ENCODE data around the gene FGD2. TPM values are rescaled to one million over a fixed set of nuclear protein-coding genes. Genes with fewer than 3 reads are reported as not detected.

Gene FGD2
- total and polyA plus RNA-seq, 10 of the 15 experiments (the other 5 are each of a cell fraction or from before 2014, with no cell fraction given), result 5.2 to 88.1 (median 33.2) TPM

DNA sequence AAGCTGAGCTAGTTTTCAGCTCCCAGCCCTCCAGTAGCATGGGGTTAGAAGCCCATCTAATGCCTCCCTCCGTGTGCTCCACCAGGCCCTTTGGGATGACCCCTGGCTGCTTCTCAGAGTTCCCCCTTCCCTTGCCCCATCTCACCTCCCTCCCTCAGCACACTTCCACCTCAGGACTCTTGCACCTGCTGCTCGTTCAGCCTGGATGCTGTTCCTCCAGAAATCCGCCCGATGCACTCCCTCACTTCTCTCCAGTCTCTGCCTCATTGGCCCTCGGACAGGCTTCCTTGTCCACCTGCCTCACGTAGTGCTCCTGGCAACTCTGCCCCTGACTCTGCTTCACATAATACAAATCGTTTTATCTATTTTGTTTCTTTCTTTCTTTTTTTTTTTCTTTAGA is 26.8 kb downstream of the FGD2 start (continued):
- TF ChIP-seq ZZZ3 (IDR thresholded peaks at IDR 0.05; ENCODE audit: control insufficient read depth, insufficient read length, low read depth), result no peak
- no peak for TF ChIP-seq IKZF2 (IDR thresholded peaks at IDR 0.05)
- TF ChIP-seq ZBTB4 (CRISPR knock-in tag; IDR thresholded peaks at IDR 0.05), result no peak
- TF ChIP-seq, protein P1, sequence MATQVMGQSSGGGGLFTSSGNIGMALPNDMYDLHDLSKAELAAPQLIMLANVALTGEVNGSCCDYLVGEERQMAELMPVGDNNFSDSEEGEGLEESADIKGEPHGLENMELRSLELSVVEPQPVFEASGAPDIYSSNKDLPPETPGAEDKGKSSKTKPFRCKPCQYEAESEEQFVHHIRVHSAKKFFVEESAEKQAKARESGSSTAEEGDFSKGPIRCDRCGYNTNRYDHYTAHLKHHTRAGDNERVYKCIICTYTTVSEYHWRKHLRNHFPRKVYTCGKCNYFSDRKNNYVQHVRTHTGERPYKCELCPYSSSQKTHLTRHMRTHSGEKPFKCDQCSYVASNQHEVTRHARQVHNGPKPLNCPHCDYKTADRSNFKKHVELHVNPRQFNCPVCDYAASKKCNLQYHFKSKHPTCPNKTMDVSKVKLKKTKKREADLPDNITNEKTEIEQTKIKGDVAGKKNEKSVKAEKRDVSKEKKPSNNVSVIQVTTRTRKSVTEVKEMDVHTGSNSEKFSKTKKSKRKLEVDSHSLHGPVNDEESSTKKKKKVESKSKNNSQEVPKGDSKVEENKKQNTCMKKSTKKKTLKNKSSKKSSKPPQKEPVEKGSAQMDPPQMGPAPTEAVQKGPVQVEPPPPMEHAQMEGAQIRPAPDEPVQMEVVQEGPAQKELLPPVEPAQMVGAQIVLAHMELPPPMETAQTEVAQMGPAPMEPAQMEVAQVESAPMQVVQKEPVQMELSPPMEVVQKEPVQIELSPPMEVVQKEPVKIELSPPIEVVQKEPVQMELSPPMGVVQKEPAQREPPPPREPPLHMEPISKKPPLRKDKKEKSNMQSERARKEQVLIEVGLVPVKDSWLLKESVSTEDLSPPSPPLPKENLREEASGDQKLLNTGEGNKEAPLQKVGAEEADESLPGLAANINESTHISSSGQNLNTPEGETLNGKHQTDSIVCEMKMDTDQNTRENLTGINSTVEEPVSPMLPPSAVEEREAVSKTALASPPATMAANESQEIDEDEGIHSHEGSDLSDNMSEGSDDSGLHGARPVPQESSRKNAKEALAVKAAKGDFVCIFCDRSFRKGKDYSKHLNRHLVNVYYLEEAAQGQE (IDR thresholded peaks at IDR 0.05; ENCODE audit: low read depth, low read length), result no peak
- TF ChIP-seq SUZ12 (IDR thresholded peaks at IDR 0.05; ENCODE audit: unreplicated experiment), result no peak
- no peak for TF ChIP-seq HDAC2 (IDR thresholded peaks at IDR 0.05)
- no peak for TF ChIP-seq TBL1XR1 (IDR thresholded peaks at IDR 0.05; ENCODE audit: low read depth, low read length)
